OCI-LY7 (cell line): ENCODE measurements around the gene CRADD. TPM values are rescaled to one million over a fixed set of nuclear protein-coding genes. Genes with fewer than 3 reads are reported as not detected.

Source experiments
- BruUV-seq: library from RNA; stranded (reverse); fragments of 400-500 nt; replicated peaks from 2 replicates; lab custom pipeline; 2021; lab: Mats Ljungman, UMichigan
- CTCF ChIA-PET: fragments of 300-600 bp; sonication (Branson Sonifier 250); formaldehyde crosslinking; loops from one replicate; lab custom pipeline; 2022; ENCODE audit warnings: antibody characterized with exemption; ENCODE audit not compliant: unreplicated experiment; lab: Charles Lee
- POLR2A ChIA-PET: fragments of 300-600 bp; sonication (Branson Sonifier 250); formaldehyde crosslinking; loops from one replicate; lab custom pipeline; 2022; ENCODE audit warnings: antibody characterized with exemption; lab: Charles Lee
- DNase-seq: peaks from one replicate; pipeline ENCODE4 v3.0.0-alpha.2; 2015; ENCODE audit warnings: low spot score
- H2AFZ ChIP-seq: fragments of 200-600 bp; sonication (generic), shearing (Covaris generic); 2 replicates; pipeline ENCODE4 v1.6.1; 2014; ENCODE audit warnings: mild to moderate bottlenecking, antibody characterized with exemption, low read length, moderate library complexity
- H3K27ac ChIP-seq: fragments of 200-600 bp; sonication (generic); 2 replicates; pipeline ENCODE4 v1.5.1; 2014; ENCODE audit warnings: mixed run types, low read depth, mild to moderate bottlenecking, moderate library complexity, low read length, inconsistent platforms; ENCODE audit not compliant: poor library complexity, severe bottlenecking
- H3K36me3 ChIP-seq: fragments of 200-600 bp; sonication (generic); 2 replicates; pipeline ENCODE4 v1.6.1; 2014; ENCODE audit warnings: mild to moderate bottlenecking, antibody characterized with exemption, low read length, moderate library complexity, mixed read lengths; ENCODE audit not compliant: insufficient read depth
- H3K4me1 ChIP-seq: fragments of 200-600 bp; sonication (generic); 2 replicates; pipeline ENCODE4 v1.5.1; 2014; ENCODE audit warnings: mild to moderate bottlenecking, low read length; ENCODE audit not compliant: insufficient read depth, poor library complexity, severe bottlenecking
- H3K4me2 ChIP-seq: fragments of 200-600 bp; sonication (generic); 2 replicates; pipeline ENCODE4 v1.6.1; 2014; ENCODE audit warnings: mild to moderate bottlenecking, low read length
- H3K4me3 ChIP-seq: fragments of 200-600 bp; sonication (generic); 2 replicates; pipeline ENCODE4 v1.5.1; 2014; ENCODE audit warnings: mild to moderate bottlenecking, low read depth, low read length; ENCODE audit not compliant: poor library complexity, severe bottlenecking
- H3K79me2 ChIP-seq: fragments of 200-600 bp; sonication (generic); 2 replicates; pipeline ENCODE4 v1.6.1; 2016; ENCODE audit warnings: low read depth, mild to moderate bottlenecking, low read length, moderate library complexity, mixed read lengths; ENCODE audit not compliant: insufficient read depth
- H3K9me2 ChIP-seq: fragments of 200-600 bp; sonication (generic); 2 replicates; pipeline ENCODE4 v1.6.1; 2016; ENCODE audit warnings: mild to moderate bottlenecking, low read length, mixed read lengths; ENCODE audit not compliant: insufficient read depth
- H3K9me3 ChIP-seq: fragments of 200-600 bp; sonication (generic); 2 replicates; pipeline ENCODE4 v1.6.1; 2014; ENCODE audit warnings: mild to moderate bottlenecking, mixed run types, low read length, mixed read lengths
- H4K20me1 ChIP-seq: fragments of 200-600 bp; sonication (generic); 2 replicates; pipeline ENCODE4 v1.6.1; 2014; ENCODE audit warnings: mild to moderate bottlenecking, antibody characterized with exemption, low read length, moderate library complexity, mixed read lengths; ENCODE audit not compliant: insufficient read depth
- CTCF ChIP-seq: fragments of 200-600 bp; sonication (generic); conservative IDR thresholded peaks from 2 replicates; pipeline ENCODE4 v1.5.1; 2014; ENCODE audit warnings: mild to moderate bottlenecking, antibody characterized with exemption, low read length, moderate library complexity, mixed read lengths
- EZH2phosphoT487 ChIP-seq: fragments of 200-600 bp; sonication (generic); IDR thresholded peaks from 2 replicates; pipeline ENCODE4 v1.6.1; 2018; ENCODE audit warnings: low read depth, borderline replicate concordance, mild to moderate bottlenecking, mixed run types, antibody characterized with exemption, low read length, moderate library complexity, mixed read lengths
- intact Hi-C: fragments of 100-400 bp; cut with micrococcal nuclease; formaldehyde crosslinking; loops from one replicate; pipeline ENCODE4 v1.10.0; 2022; ENCODE audit not compliant: unreplicated experiment
- total RNA-seq, 2 experiments: library from RNA; depleted of rRNA in 1 of 2; stranded (reverse); fragments of >200 nt in 1 of 2; shearing (Covaris generic) in 1 of 2; gene quantifications; 2 replicates each; pipeline ENCODE4 v1.2.3, GENCODE V29; 2014 to 2022

Gene CRADD
- total RNA-seq, 2 experiments from 2014 or later = 10.5 to 16.8 TPM

- no peak for DNase-seq
- POLR2A ChIA-PET = interaction anchor here (1.1 kb wide), 1 partner anchor 10 kb away, joined by 3 read pairs; no protein-coding TSS in a partner anchor
- Histone ChIP-seq H3K27ac (no peak overlapping the region), H3K79me2 (no peaks in the 10 kb centered on the region), H3K4me3 (no peak overlapping the region), H3K9me2 (no peaks in the 10 kb centered on the region), H2AFZ (no peak overlapping the region), H3K36me3 (no peaks in the 10 kb centered on the region), H3K9me3 (no peaks in the 10 kb centered on the region), H3K4me2 (no peak overlapping the region), H3K4me1 (no peaks in the 10 kb centered on the region), H4K20me1 (no peaks in the 10 kb centered on the region)
- TF ChIP-seq CTCF (no peak), EZH2phosphoT487 (no peak)
- CTCF ChIA-PET = no interaction called here
- intact Hi-C loops = no loop called here
- no TSS peak for BruUV-seq
Measured at GRCh38 chr12:93782853-93783252, 105.7 kb downstream of the CRADD start.

- H3K36me3 ChIP-seq = no peaks in the 10 kb centered on the region
- TF ChIP-seq CTCF (no peak), EZH2phosphoT487 (no peak)
- no peak for DNase-seq
- no peak overlapping the region for H3K4me2 ChIP-seq
- no peaks in the 10 kb centered on the region for H3K9me2 ChIP-seq
- BruUV-seq = no TSS peak
- H2AFZ ChIP-seq = no peak overlapping the region
- no peak overlapping the region for H3K4me3 ChIP-seq
- no peak overlapping the region for H3K27ac ChIP-seq
- POLR2A ChIA-PET = no interaction called here
- intact Hi-C loops = no loop called here
- CTCF ChIA-PET = no interaction called here
- no peaks in the 10 kb centered on the region for H3K4me1 ChIP-seq
- no peaks in the 10 kb centered on the region for H4K20me1 ChIP-seq
- no peaks in the 10 kb centered on the region for H3K9me3 ChIP-seq
- H3K79me2 ChIP-seq = no peaks in the 10 kb centered on the region
Measured at GRCh38 chr12:93783832-93784231, 106.7 kb downstream of the CRADD start.

GRCh38 chr12:93784339-93785086, 107.3 kb downstream of the CRADD start:
- TF ChIP-seq EZH2phosphoT487 (no peak), CTCF (no peak)
- Histone ChIP-seq H3K4me3 (no peak overlapping the region), H3K9me2 (no peaks in the 10 kb centered on the region), H3K79me2 (no peaks in the 10 kb centered on the region), H4K20me1 (no peaks in the 10 kb centered on the region), H2AFZ (no peak overlapping the region), H3K36me3 (no peaks in the 10 kb centered on the region), H3K4me2 (no peak overlapping the region), H3K4me1 (no peaks in the 10 kb centered on the region), H3K9me3 (no peaks in the 10 kb centered on the region), H3K27ac (no peak overlapping the region)
- intact Hi-C loops = no loop called here
- ChIA-PET POLR2A (no interaction called here), CTCF (no interaction called here)
- no TSS peak for BruUV-seq
- DNase-seq = no peak
